B cell (primary cell): ENCODE data around the gene USP36. TPM values are rescaled to one million over a fixed set of nuclear protein-coding genes. Genes with fewer than 3 reads are reported as not detected.
A peak's percentile ranks its signal among the peaks of the same experiment; 100 is the strongest.
"Not testable (repeated sequence)": the region's sequence is repeated elsewhere in the genome, so short reads cannot be mapped to it uniquely, and the experiment has no call there.

Experiments
- ATAC-seq: fragments of 200-7000 bp; cut with Tn5 transposase; one replicate; pipeline ENCODE4 v1.10.0; 2021; ENCODE audit warnings: low read depth, mild to moderate bottlenecking, moderate number of reproducible peaks, moderate library complexity
- CTCF ChIA-PET: fragments of 350-600 bp; sonication (Branson Sonifier 250); formaldehyde crosslinking; loops from one replicate; lab custom pipeline; 2021; ENCODE audit warnings: antibody characterized with exemption, inconsistent platforms; lab: Charles Lee
- POLR2A ChIA-PET: fragments of 350-600 bp; sonication (Branson Sonifier 250); formaldehyde crosslinking; loops from one replicate; lab custom pipeline; 2021; ENCODE audit warnings: antibody characterized with exemption; lab: Charles Lee
- DNase-seq: peaks from one replicate; pipeline ENCODE4 v3.0.0; 2013
- H2AFZ ChIP-seq: 2 replicates; pipeline ENCODE4 v1.6.1; 2012; ENCODE audit warnings: mild to moderate bottlenecking, low read depth, low read length; ENCODE audit not compliant: insufficient read depth, poor library complexity, severe bottlenecking
- H3K27ac ChIP-seq, 2 donors: 1 replicate in 1 of 2; 2 replicates in 1 of 2; pipeline ENCODE4 v1.5.1; 2012 to 2013; ENCODE audit warnings: low read length in 2 of 2, mild to moderate bottlenecking in 2 of 2, moderate library complexity in 1 of 2
- H3K27me3 ChIP-seq, 4 experiments: fragments of 200-600 bp in 1 of 4; sonication (generic) in 1 of 4; replicated peaks in 1 of 4; 1 replicate in 2 of 4; 2 replicates in 2 of 4; pipeline versions ENCODE4 v1.6.1 to v1.7.0; 2013 to 2016; ENCODE audit warnings: low read length in 3 of 4, mild to moderate bottlenecking in 2 of 4, mixed read lengths in 1 of 4, moderate library complexity in 1 of 4; ENCODE audit not compliant: insufficient read depth in 4 of 4, control insufficient read depth in 3 of 4; ENCODE audit errors: control extremely low read depth in 1 of 4
- H3K36me3 ChIP-seq, 2 experiments: replicated peaks in 1 of 2; 1 replicate in 1 of 2; 2 replicates in 1 of 2; pipeline versions ENCODE4 v1.6.1 to v1.7.1; 2013; ENCODE audit warnings: low read length in 1 of 2; ENCODE audit not compliant: insufficient read depth in 2 of 2, control insufficient read depth in 1 of 2; ENCODE audit errors: control extremely low read depth in 1 of 2, extremely low read depth in 1 of 2
- H3K4me1 ChIP-seq, 2 donors: fragments of 200-600 bp in 1 of 2; sonication (generic) in 1 of 2; 1 replicate in 1 of 2; 2 replicates in 1 of 2; pipeline versions ENCODE4 v1.5.1 to v1.6.1; 2013 to 2017; ENCODE audit warnings: low read length in 2 of 2; ENCODE audit not compliant: control insufficient read depth in 2 of 2, insufficient read depth in 2 of 2
- H3K4me2 ChIP-seq: replicated peaks from 2 replicates; pipeline ENCODE3; 2012; ENCODE audit warnings: mild to moderate bottlenecking, low read depth, low read length; ENCODE audit not compliant: poor library complexity, severe bottlenecking
- H3K4me3 ChIP-seq, 5 experiments: fragments of 200-600 bp in 1 of 5; sonication (generic) in 1 of 5; 1 replicate in 3 of 5; 2 replicates in 2 of 5; pipeline versions ENCODE4 v1.5.1 to v1.7.0; 2011 to 2016; ENCODE audit warnings: low read length in 4 of 5, mild to moderate bottlenecking in 4 of 5, low read depth in 2 of 5, control low read depth in 1 of 5, moderate library complexity in 1 of 5; ENCODE audit not compliant: insufficient read depth in 1 of 5; ENCODE audit errors: control extremely low read depth in 1 of 5, extremely low read depth in 1 of 5
- H3K79me2 ChIP-seq: fragments of 200-600 bp; sonication (generic); one replicate; pipeline ENCODE4 v1.6.0; 2016; ENCODE audit warnings: low read length; ENCODE audit not compliant: control insufficient read depth, insufficient read depth
- H3K9ac ChIP-seq: fragments of 200-600 bp; sonication (generic); 2 replicates; pipeline ENCODE4 v1.6.1; 2017; ENCODE audit warnings: mild to moderate bottlenecking, low read length, moderate library complexity
- H3K9me3 ChIP-seq, 3 donors: one replicate each; pipeline versions ENCODE4 v1.6.1 to v1.7.1; 2013; ENCODE audit warnings: low read length in 2 of 3; ENCODE audit not compliant: control insufficient read depth in 2 of 3, insufficient read depth in 1 of 3; ENCODE audit errors: control extremely low read depth in 1 of 3
- H4K20me1 ChIP-seq: 2 replicates; pipeline ENCODE4 v1.6.0; 2012; ENCODE audit warnings: mild to moderate bottlenecking, low read length; ENCODE audit not compliant: insufficient read depth, control insufficient read depth, poor library complexity, severe bottlenecking
- H3K27ac Mint-ChIP-seq: one replicate; pipeline ENCODE4 v1.8.0; 2021; ENCODE audit warnings: mixed read lengths
- H3K27me3 Mint-ChIP-seq: one replicate; pipeline ENCODE4 v1.8.0; 2021; ENCODE audit warnings: mixed read lengths
- H3K4me1 Mint-ChIP-seq: one replicate; pipeline ENCODE4 v1.8.0; 2021; ENCODE audit warnings: mixed read lengths
- H3K4me3 Mint-ChIP-seq: one replicate; pipeline ENCODE4 v1.8.0; 2021; ENCODE audit warnings: mixed read lengths
- H3K9me3 Mint-ChIP-seq: one replicate; pipeline ENCODE4 v1.8.0; 2022; ENCODE audit warnings: mixed read lengths; ENCODE audit not compliant: insufficient read depth
- EZH2 ChIP-seq: IDR thresholded peaks from 2 replicates; pipeline ENCODE4 v1.6.1; 2012; ENCODE audit warnings: borderline replicate concordance, low read depth, mild to moderate bottlenecking, moderate library complexity, low read length; ENCODE audit not compliant: insufficient read depth, poor library complexity, severe bottlenecking
- WGBS: methylation state at CpG from one replicate; pipeline ENCODE4 v1.1.5; 2013; ENCODE audit warnings: missing lambda C conversion rate; ENCODE audit not compliant: insufficient coverage; 5-methylcytosine and 5-hydroxymethylcytosine counted together
- intact Hi-C: fragments of 100-400 bp; cut with micrococcal nuclease; formaldehyde crosslinking; loops from one replicate; pipeline ENCODE4 v1.10.0; 2022
- polyA plus RNA-seq: library from polyadenylated mRNA; depleted of rRNA; stranded (reverse); fragments of >200 nt; gene quantifications from 2 replicates; pipeline ENCODE4 v1.2.3, GENCODE V29; 2012
- total RNA-seq, 2 donors: library from RNA; stranded (reverse); fragments of 120-200 nt in 1 of 2; gene quantifications; 1 replicate in 1 of 2; 2 replicates in 1 of 2; pipeline versions ENCODE4 v1.2.3 to v1.2.4, GENCODE V29; 2013 to 2022
- TF ChIP-seq, protein P1 (sequence below): fragments of 200-600 bp; IDR thresholded peaks from one replicate; pipeline ENCODE4 v1.8.0; 2022; ENCODE audit warnings: antibody characterized with exemption, mild to moderate bottlenecking

USP36 gene
- total and polyA plus RNA-seq, 2 donors (not counting 1 experiment from before 2014, with no cell fraction given) = 52.2 to 137 TPM

DNA sequence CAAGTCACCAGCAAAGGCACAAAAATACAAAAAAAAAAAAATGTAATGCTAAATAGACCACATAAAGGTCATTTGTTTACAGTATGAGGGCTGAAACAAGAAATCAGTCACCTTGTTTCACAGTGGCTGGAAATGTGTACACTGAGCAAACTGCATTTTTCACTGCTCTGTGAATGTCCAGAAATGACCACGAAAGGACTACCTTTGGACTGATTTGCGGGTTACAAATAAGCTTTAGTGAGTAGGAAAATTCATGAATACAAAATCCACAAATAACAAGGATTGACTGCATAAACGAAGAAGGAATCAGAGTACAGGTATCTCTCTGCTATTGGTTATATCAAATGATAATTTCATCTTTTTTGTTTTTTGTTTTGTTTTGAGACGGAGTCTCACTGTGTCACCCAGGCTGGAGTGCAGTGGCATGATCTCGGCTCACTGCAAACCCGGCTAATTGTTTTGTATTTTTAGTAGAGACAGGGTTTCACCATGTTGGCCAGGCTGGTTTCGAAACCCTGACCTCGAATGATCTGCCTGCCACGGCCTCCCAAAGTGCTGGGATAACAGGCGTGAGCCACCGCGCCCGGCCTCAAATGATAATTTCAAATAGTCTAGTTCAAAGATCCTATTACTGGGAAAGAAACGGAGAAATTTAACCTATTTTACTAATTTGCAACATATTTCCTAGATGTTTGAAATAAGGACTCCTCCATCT is 89.0 kb downstream of the USP36 start:
- Histone ChIP-seq H4K20me1 (peaks cover 16% of the 10 kb centered on the region), H3K36me3 (no peaks in the 10 kb centered on the region), H3K9me3 (no peaks in the 10 kb centered on the region), H2AFZ (no peak overlapping the region), H3K27me3 (no peaks in the 10 kb centered on the region), H3K4me3 (no peak overlapping the region), H3K27ac (peak overlapping the region; percentile 2 to 91), H3K79me2 (peaks cover 99% of the 10 kb centered on the region), H3K4me1 (peaks cover 82 to 95% of the 10 kb centered on the region in 2 donors), H3K9ac (no peak overlapping the region), H3K4me2 (peak overlapping the region; percentile 9)
- CTCF ChIA-PET = interaction anchor here (0.6 to 1.7 kb wide), 4 partner anchors 10 to 667 kb away, joined by 3 to 5 read pairs (median 3); no protein-coding TSS in a partner anchor
- Mint-ChIP-seq H3K4me1 (peaks cover 79% of the 10 kb centered on the region), H3K27ac (peak overlapping the region; percentile 72), H3K27me3 (no peaks in the 10 kb centered on the region), H3K9me3 (no peaks in the 10 kb centered on the region), H3K4me3 (peak overlapping the region; percentile 48)
- 94% methylated on average over 3 of the region's 14 CpGs for WGBS
- ATAC-seq = no peak
- no peak for TF ChIP-seq EZH2
- TF ChIP-seq, protein P1, sequence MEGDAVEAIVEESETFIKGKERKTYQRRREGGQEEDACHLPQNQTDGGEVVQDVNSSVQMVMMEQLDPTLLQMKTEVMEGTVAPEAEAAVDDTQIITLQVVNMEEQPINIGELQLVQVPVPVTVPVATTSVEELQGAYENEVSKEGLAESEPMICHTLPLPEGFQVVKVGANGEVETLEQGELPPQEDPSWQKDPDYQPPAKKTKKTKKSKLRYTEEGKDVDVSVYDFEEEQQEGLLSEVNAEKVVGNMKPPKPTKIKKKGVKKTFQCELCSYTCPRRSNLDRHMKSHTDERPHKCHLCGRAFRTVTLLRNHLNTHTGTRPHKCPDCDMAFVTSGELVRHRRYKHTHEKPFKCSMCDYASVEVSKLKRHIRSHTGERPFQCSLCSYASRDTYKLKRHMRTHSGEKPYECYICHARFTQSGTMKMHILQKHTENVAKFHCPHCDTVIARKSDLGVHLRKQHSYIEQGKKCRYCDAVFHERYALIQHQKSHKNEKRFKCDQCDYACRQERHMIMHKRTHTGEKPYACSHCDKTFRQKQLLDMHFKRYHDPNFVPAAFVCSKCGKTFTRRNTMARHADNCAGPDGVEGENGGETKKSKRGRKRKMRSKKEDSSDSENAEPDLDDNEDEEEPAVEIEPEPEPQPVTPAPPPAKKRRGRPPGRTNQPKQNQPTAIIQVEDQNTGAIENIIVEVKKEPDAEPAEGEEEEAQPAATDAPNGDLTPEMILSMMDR = no peak
- no peak for DNase-seq
- POLR2A ChIA-PET = interaction anchor here (0.6 to 1.3 kb wide), 3 partner anchors 28 to 590 kb away, joined by 3 to 4 read pairs (median 3); no protein-coding TSS in a partner anchor
- intact Hi-C loops = no loop called here

DNA sequence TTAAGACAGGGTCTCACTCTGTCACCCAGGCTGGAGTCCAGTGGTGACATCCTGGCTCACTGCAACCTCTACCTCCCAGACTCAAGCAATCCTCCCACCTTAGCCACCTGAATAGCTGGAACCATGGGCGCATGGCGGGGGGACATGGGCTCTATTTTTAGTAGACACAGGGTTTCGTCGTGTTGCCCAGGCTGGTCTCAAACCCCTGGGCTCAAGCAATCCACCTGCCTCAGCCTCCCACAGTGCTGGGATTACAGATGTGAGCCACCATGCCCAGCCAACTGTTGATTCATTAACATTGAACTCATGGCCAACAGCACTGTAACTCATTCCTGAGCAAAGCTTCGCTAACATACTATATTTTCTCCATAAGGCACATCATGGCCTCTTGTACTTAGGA is 89.6 kb downstream of the USP36 start:
- intact Hi-C loops, H3K9me3 Mint-ChIP-seq: not testable (repeated sequence)

More for the DNA sequence above, 89.6 kb downstream of the USP36 start:
- H3K36me3 ChIP-seq, H3K27me3 ChIP-seq, H3K4me3 ChIP-seq, DNase-seq, H3K27me3 Mint-ChIP-seq, H3K9ac ChIP-seq, ATAC-seq, H3K9me3 ChIP-seq, H2AFZ ChIP-seq: not testable (repeated sequence)
- Histone ChIP-seq H3K27ac (peak overlapping the region; percentile 2 to 91), H3K79me2 (peaks cover 99% of the 10 kb centered on the region), H3K4me2 (peak overlapping the region; percentile 9), H3K4me1 (peaks cover 82 to 95% of the 10 kb centered on the region in 2 donors), H4K20me1 (peaks cover 16% of the 10 kb centered on the region)
- peaks cover 80% of the 10 kb centered on the region for H3K4me1 Mint-ChIP-seq
- 68% methylated on average over 4 of the region's 5 CpGs for WGBS
- CTCF ChIA-PET = interaction anchor here (0.6 to 1.3 kb wide), 2 partner anchors 16 to 667 kb away, joined by 3 read pairs; no protein-coding TSS in a partner anchor
- POLR2A ChIA-PET = interaction anchor here (0.6 to 0.7 kb wide), 2 partner anchors 43 to 589 kb away, joined by 3 to 4 read pairs; no protein-coding TSS in a partner anchor
- peak overlapping the region; percentile 48 for H3K4me3 Mint-ChIP-seq
- peak overlapping the region; percentile 78 for H3K27ac Mint-ChIP-seq
